CD4-positive, alpha-beta T cell treated with Interferon alpha-2 for 1 hour (primary cell): ENCODE results near the gene METTL3.
A peak's percentile ranks its signal among the peaks of the same experiment; 100 is the strongest.
"Not testable (repeated sequence)": the region's sequence is repeated elsewhere in the genome, so short reads cannot be mapped to it uniquely, and the experiment has no call there.

ENCODE experiments used
- DNase-seq, 2 donors: peaks; one replicate each; pipeline ENCODE4 v3.0.0-alpha.2; 2020 to 2022

METTL3 gene

GRCh38 chr14:21510735-21511657 is at the start of gene METTL3:
Gene METTL3 (minus strand): TSS chr14:21511340. CDS start chr14:21511223, 117 bp downstream.
- peak; percentile 95 to 97 for DNase-seq

DNA sequence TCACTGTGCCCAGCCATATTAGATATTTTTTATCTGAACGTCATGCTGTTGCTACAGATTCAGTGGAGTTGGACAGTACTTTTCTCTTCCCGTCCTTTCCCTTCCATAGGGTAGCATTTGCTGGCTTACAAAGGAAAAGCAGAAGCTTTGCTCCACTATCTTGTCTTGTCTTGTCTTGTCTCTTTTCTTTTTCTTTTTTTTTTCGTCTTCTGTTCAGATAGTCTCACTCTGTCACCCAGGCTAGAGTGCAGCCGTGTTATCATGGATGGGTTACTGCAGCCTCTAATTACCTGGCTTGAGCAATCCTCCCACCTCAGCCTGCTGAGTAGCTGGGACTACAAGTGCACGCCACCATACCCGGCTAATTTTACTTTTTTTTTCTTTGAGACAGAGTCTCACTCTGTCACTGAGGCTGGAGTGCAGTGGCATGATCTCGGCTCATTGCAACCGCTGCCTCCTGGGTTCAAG is 47.6 kb upstream of the METTL3 start:
- no peak for DNase-seq

GRCh38 chr14:21557084-21557901 is 46.2 kb upstream of the METTL3 start:
- peak; percentile 71 to 87 for DNase-seq

GRCh38 chr14:21556378-21557083 is 45.4 kb upstream of the METTL3 start:
- DNase-seq, result no peak

GRCh38 chr14:21553266-21553665 is 42.1 kb upstream of the METTL3 start:
- no peak for DNase-seq

GRCh38 chr14:21544588-21544987 is 33.4 kb upstream of the METTL3 start:
- DNase-seq, result not testable (repeated sequence)

DNA sequence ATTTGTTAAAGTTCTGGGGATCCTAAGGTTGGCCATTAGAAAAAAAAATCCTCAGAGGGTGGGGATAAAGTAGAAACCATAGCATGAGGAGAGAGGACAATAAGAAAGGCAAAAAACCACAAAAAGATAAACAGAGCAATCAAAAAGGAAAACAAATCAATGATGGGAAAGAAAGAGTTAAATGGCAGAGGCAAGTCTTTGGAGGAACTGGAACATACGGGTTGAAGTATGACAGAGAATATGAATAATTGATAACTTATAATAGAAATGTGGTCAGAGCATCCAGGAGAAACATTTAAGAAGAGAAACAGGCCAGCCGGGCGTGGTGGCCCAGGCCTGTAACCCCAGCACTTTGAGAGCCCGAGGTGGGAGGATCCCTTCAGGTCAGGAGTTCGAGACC is 32.8 kb upstream of the METTL3 start:
- no peak for DNase-seq

GRCh38 chr14:21543521-21543960 is 32.4 kb upstream of the METTL3 start:
- no peak for DNase-seq

GRCh38 chr14:21541413-21542074 is 30.4 kb upstream of the METTL3 start:
- DNase-seq, result no peak

- DNase-seq, result no peak
These were observed 28.2 kb upstream of the METTL3 start for GRCh38 chr14:21539189-21539940.

DNA sequence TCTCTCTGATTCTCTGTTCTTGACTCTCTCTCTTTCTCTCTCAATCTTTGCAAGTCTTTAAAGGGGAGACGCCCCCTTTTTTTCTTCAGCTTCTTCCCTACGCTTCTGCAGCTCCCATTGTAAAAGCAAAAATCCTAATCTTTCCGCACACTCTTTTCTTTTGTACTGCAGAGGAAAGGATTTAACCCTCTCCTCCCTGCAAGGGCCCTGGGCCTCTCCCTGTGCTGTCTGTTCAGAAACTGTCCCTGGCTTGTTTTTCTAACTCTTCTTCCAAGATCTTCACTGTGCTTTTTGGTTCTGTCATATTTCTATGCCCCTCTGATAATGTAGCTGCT is 25.9 kb upstream of the METTL3 start:
- DNase-seq, result no peak

- no peak for DNase-seq
These were observed 25.4 kb upstream of the METTL3 start for GRCh38 chr14:21536418-21537089.

GRCh38 chr14:21535545-21536417 is 24.6 kb upstream of the METTL3 start:
- no peak for DNase-seq

- DNase-seq, result no peak
These were observed 23.4 kb upstream of the METTL3 start for GRCh38 chr14:21534576-21534975.

DNA sequence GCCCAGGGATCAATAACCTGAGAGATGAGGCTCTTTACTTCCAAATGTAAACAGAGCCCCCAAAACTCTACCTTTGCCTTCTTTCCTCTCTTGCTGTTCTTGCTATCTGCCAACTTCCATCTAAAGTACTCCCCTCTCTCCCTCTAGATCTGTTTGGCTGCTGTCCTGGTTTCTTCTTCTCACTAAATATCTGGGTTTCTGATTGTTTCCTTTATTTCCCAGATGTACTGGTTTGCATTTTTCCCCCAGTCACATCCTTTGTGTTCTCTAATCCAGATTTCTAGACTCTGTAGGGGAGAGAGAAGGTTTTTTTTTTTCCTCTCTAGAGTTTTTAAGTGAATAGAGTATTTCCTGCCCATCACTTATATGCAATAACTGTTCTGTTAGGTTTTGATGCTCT is 22.2 kb upstream of the METTL3 start:
- DNase-seq, result no peak

GRCh38 chr14:21529515-21529914 is 18.4 kb upstream of the METTL3 start:
- no peak for DNase-seq

DNA sequence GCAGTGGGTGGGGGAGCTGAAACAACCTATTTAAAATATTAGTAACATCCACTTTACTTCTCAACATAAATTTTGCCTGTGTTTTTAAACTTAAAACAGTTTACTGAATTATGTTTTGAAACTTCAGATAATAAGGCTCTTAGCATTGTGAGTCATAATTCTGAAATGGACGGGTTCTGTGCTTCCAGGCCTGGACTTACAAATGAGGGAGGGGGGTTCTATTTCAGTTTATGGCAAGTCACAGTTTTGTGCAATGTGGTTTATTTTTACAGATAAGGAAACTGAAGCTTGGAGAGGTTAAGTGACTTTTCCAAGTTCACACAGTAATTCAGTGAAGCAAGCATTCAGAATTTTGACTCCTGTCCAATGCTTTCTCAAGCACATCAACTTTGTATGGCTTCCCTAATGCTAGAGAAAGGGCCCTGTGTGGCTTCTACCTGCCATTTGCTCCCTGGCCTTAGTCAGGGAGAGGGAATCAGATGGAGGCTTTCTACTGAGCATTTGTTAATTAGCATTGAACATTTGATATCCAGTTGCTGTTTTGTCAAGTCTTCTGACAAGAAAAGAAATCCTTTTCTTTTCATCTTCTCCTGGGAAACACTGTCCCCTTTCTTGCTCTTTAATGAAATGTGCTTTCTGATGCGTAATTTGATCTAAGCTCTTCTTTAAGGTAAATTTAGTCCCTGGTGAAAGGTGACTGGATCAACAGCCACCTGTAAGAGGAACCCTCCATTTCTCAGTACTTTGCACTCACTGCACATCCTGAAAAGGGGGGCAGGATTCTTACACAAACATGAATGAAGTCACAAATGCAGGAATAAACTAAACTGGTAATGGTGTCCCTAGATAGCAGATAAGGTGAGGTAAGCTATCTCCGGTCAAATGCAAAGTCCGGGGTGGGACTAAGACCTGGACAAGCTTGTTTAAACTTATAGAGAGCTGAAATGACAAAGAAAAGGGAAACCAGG is 17.5 kb upstream of the METTL3 start:
- no peak for DNase-seq

DNA sequence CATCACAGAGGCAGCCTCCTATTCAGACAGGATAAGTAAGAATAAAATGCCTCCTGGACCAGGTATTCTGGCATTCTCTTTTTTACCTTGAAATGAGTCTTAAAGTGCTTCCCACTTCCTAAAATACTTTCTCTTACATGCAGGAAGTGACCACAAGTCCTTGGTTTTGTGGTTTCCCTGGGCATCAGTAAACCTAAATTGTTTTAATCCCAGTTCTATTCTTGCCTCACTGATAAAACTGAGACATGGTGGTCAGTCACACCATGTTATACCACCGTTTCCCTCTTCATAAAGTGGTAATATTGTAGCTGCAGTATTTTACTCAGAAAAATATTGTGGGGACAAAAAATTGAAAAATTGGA is 16.2 kb upstream of the METTL3 start:
- no peak for DNase-seq
